GM12872 (cell line): ENCODE measurements around the gene CYTH1.

Experiments
- CTCF ChIP-seq: IDR thresholded peaks from 3 replicates; pipeline ENCODE4 v1.5.1; 2011; ENCODE audit warnings: low read depth, mild to moderate bottlenecking, low read length, moderate library complexity; ENCODE audit not compliant: insufficient read depth

Gene CYTH1

GRCh38 chr17:78716292-78716691 is 65.8 kb downstream of the CYTH1 start:
- no peak for TF ChIP-seq CTCF

DNA sequence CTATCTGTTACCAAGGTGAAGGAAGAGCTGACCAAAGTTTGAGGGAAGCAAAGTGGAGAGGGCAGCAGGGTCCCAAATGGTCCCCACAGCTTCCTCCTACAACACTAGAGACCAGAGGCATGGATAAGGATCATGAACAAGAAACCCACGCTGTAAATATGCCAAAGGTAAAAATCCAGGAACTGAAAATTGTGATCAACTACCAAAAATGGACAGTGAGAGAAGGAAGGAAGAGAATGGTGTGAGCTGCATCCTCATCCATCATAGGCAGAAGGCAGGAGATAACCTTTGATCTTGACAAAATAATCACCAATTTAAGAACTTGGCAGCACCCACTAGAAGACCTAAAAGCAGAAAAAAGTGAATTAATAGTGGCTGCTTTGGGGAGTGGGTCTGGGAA is 66.2 kb downstream of the CYTH1 start:
- TF ChIP-seq CTCF = no peak

DNA sequence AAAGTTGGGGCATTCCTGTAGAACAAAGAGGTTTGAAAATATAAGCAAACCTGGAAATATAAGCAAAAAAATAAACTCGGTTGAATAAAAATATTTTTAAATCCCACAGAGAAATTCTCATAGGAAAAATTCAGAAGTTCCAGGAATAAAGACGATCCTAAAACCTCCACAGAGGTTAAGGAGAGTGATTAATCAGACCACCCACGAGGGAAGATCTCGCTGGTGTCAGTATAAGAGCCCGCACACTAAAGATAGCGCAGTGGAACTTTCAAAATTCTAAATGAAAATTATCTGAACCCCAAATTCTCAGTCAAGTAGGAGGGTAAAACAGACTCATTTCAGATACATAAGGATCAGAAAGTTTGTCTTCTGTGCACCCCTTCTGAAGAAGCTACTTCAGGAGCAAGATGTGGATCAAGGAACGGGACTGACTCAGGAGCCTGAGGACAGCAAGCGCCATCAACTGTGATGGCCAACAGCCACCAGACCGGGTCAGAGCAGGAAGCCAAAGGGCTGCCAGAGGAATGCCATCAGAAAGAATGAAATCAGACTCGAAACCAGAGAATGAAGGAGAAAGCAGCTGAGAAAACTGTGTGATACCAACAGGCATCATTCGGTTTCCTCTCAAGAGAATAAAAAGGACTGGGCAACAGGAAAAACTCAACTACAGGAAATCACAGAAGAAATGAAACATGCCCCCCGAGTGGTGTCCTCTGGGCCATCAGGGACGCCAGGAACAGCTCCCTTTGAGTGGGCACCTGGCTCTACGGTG is 66.9 kb downstream of the CYTH1 start:
- TF ChIP-seq CTCF = no peak

DNA sequence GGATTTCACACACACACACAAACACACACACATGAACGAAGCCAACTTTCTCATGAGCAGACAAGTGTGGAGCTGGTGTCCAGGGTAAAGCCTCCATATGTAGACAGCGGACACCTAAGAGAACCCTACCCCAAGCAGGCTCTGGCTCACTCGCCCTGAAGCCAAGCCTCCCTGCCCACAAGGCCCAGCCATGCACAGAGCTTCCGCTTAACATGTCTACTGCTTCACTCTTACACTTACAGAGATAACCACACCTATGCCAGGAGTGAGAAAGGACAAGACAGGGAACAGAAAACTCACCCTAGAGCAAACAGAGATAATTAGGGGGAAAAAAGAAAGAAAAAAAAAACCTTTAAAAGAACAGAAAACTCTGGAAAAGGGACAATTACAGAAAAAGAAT is 67.5 kb downstream of the CYTH1 start:
- no peak for TF ChIP-seq CTCF

DNA sequence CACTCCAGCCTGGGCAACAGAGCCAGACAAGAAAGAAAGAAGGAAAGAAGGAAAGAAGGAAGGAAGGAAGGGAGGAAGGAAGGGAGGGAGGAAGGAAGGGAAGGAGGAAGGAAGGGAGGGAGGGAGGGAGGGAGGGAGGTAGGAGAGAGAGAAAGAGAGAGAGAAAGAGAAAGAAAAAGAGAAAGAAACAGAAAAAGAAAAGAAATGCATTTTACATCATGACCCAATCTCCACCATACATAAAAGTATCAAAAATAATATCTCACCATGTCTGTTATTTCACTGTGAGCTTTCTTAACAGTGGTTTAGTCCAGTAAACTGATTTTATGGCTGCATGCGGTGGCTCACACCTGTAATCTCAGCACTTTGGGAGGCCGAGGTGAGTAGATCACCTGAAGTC is 70.0 kb downstream of the CYTH1 start:
- TF ChIP-seq CTCF = no peak

GRCh38 chr17:78710607-78711006 is 71.5 kb downstream of the CYTH1 start:
- TF ChIP-seq CTCF = no peak

GRCh38 chr17:78709751-78710181 is 72.3 kb downstream of the CYTH1 start:
- TF ChIP-seq CTCF = no peak
